H1 (cell line): ENCODE measurements around the gene NOC4L. TPM values are rescaled to one million over a fixed set of nuclear protein-coding genes. Genes with fewer than 3 reads are reported as not detected.

ENCODE experiments used
- CTCF ChIA-PET: fragments of 300-600 bp; sonication (Branson Sonifier 250); formaldehyde crosslinking; loops from one replicate; lab custom pipeline; 2021; ENCODE audit not compliant: partially characterized antibody; lab: Charles Lee
- POLR2A ChIA-PET: fragments of 300-600 bp; sonication (Branson Sonifier 250); formaldehyde crosslinking; loops from one replicate; lab custom pipeline; 2021; ENCODE audit warnings: inconsistent platforms; ENCODE audit not compliant: partially characterized antibody; lab: Charles Lee
- DNase-seq, 2 experiments: peaks; one replicate each; pipeline versions ENCODE4 v3.0.0 to v3.0.0-alpha.2; 2010 to 2022; ENCODE audit warnings: low spot score in 2 of 2, low read depth in 1 of 2, mixed read lengths in 1 of 2
- FAIRE-seq: peaks from 2 replicates; lab custom pipeline; 2011; peaks lifted over from hg19 to GRCh38; lab: Jason Lieb, UNC
- H2AFZ ChIP-seq: 2 replicates; pipeline ENCODE4 v1.8.1; 2012; ENCODE audit warnings: low read length, inconsistent platforms
- H2AK5ac ChIP-seq: 2 replicates; pipeline ENCODE4 v1.6.1; 2013; ENCODE audit warnings: low read depth, low read length
- H2BK120ac ChIP-seq: replicated peaks from 2 replicates; pipeline ENCODE3; 2013; ENCODE audit warnings: low read depth, low read length, inconsistent platforms
- H2BK12ac ChIP-seq: 2 replicates; pipeline ENCODE4 v1.6.1; 2013; ENCODE audit warnings: low read depth, low read length
- H2BK15ac ChIP-seq: 2 replicates; pipeline ENCODE4 v1.6.1; 2013; ENCODE audit warnings: low read length
- H2BK20ac ChIP-seq: 2 replicates; pipeline ENCODE4 v1.6.1; 2013; ENCODE audit warnings: low read length
- H2BK5ac ChIP-seq: 2 replicates; pipeline ENCODE4 v1.6.1; 2013; ENCODE audit warnings: low read depth, low read length
- H3K14ac ChIP-seq: 2 replicates; pipeline ENCODE4 v1.6.1; 2013; ENCODE audit warnings: inconsistent platforms; ENCODE audit not compliant: insufficient read length
- H3K18ac ChIP-seq: 2 replicates; pipeline ENCODE4 v1.6.1; 2013; ENCODE audit warnings: low read length; ENCODE audit errors: extremely low read depth
- H3K23ac ChIP-seq: 2 replicates; pipeline ENCODE4 v1.6.1; 2013; ENCODE audit warnings: inconsistent platforms; ENCODE audit not compliant: insufficient read length
- H3K23me2 ChIP-seq: 2 replicates; pipeline ENCODE4 v1.6.1; 2013; ENCODE audit warnings: low read depth, low read length
- H3K27ac ChIP-seq: 2 replicates; pipeline ENCODE4 v1.6.1; 2011; ENCODE audit warnings: low read depth, low read length, inconsistent platforms
- H3K27me3 ChIP-seq, 4 experiments: replicated peaks in 1 of 4; 1 replicate in 1 of 4; 2 replicates in 3 of 4; pipeline versions ENCODE4 v1.6.1 to v1.8.1; 2011 to 2013; ENCODE audit warnings: low read length in 3 of 4, mild to moderate bottlenecking in 3 of 4, inconsistent platforms in 2 of 4, mixed read lengths in 2 of 4, moderate library complexity in 1 of 4; ENCODE audit not compliant: control insufficient read depth in 3 of 4, insufficient read depth in 3 of 4; ENCODE audit errors: extremely low read depth in 1 of 4
- H3K36me3 ChIP-seq, 4 experiments: 2 replicates each; pipeline versions ENCODE4 v1.6.1 to v1.8.1; 2011 to 2013; ENCODE audit warnings: mild to moderate bottlenecking in 4 of 4, low read length in 3 of 4, moderate library complexity in 2 of 4, control low read depth in 1 of 4, inconsistent platforms in 1 of 4; ENCODE audit not compliant: insufficient read depth in 4 of 4, control insufficient read depth in 2 of 4
- H3K4ac ChIP-seq: replicated peaks from 2 replicates; pipeline ENCODE3; 2013; ENCODE audit warnings: low read length, low read depth, mixed read lengths, inconsistent platforms; ENCODE audit not compliant: insufficient read length
- H3K4me1 ChIP-seq, 4 experiments: replicated peaks in 1 of 4; 1 replicate in 1 of 4; 2 replicates in 3 of 4; pipeline versions ENCODE4 v1.6.1 to v1.8.1; 2011 to 2013; ENCODE audit warnings: low read length in 3 of 4, inconsistent platforms in 2 of 4, mixed read lengths in 1 of 4; ENCODE audit not compliant: insufficient read depth in 4 of 4, control insufficient read depth in 3 of 4
- H3K4me2 ChIP-seq, 2 experiments: 2 replicates each; pipeline versions ENCODE4 v1.6.1 to v1.8.1; 2011 to 2013; ENCODE audit warnings: low read depth in 2 of 2, low read length in 2 of 2, control low read depth in 1 of 2, inconsistent platforms in 1 of 2, mild to moderate bottlenecking in 1 of 2; ENCODE audit not compliant: insufficient read depth in 1 of 2
- H3K4me3 ChIP-seq, 4 experiments: fragments of 200-600, 300-600 bp in 1 of 4; sonication (generic), shearing (Covaris generic), sonication (Bioruptor Twin) in 1 of 4; 2 replicates each; pipeline versions ENCODE4 v1.5.1 to v1.8.1; 2011 to 2016; ENCODE audit warnings: low read length in 4 of 4, low read depth in 3 of 4, control low read depth in 2 of 4, inconsistent platforms in 2 of 4, mild to moderate bottlenecking in 2 of 4, mixed read lengths in 1 of 4, moderate library complexity in 1 of 4; ENCODE audit not compliant: insufficient read depth in 2 of 4; ENCODE audit errors: extremely low read depth in 1 of 4
- H3K56ac ChIP-seq: replicated peaks from 2 replicates; pipeline ENCODE3; 2013; ENCODE audit warnings: low read depth, mild to moderate bottlenecking, mixed read lengths, low read length, inconsistent platforms; ENCODE audit not compliant: insufficient read length
- H3K79me1 ChIP-seq: 2 replicates; pipeline ENCODE4 v1.6.1; 2013; ENCODE audit warnings: low read depth, low read length, control low read depth
- H3K79me2 ChIP-seq, 2 experiments: 2 replicates each; pipeline versions ENCODE4 v1.6.1 to v1.8.1; 2012 to 2013; ENCODE audit warnings: low read length in 2 of 2, mild to moderate bottlenecking in 2 of 2, inconsistent platforms in 1 of 2; ENCODE audit not compliant: insufficient read depth in 2 of 2, control insufficient read depth in 1 of 2
- H3K9ac ChIP-seq, 4 experiments: replicated peaks in 1 of 4; 1 replicate in 1 of 4; 2 replicates in 3 of 4; pipeline versions ENCODE4 v1.6.1 to v1.8.1; 2011 to 2013; ENCODE audit warnings: low read depth in 3 of 4, low read length in 3 of 4, control low read depth in 2 of 4, mild to moderate bottlenecking in 2 of 4, moderate library complexity in 2 of 4, inconsistent platforms in 1 of 4; ENCODE audit errors: extremely low read depth in 1 of 4
- H3K9me3 ChIP-seq, 2 experiments: 2 replicates each; pipeline versions ENCODE4 v1.6.1 to v1.8.1; 2012 to 2013; ENCODE audit warnings: mild to moderate bottlenecking in 2 of 2, moderate library complexity in 2 of 2, control low read depth in 1 of 2, inconsistent platforms in 1 of 2, low read depth in 1 of 2, low read length in 1 of 2, mixed read lengths in 1 of 2; ENCODE audit not compliant: insufficient read depth in 2 of 2
- H4K20me1 ChIP-seq, 2 experiments: replicated peaks in 1 of 2; 2 replicates each; pipeline versions ENCODE3 to v1.8.1; 2011 to 2013; ENCODE audit warnings: inconsistent platforms in 2 of 2, low read length in 2 of 2, mild to moderate bottlenecking in 1 of 2; ENCODE audit not compliant: insufficient read depth in 2 of 2, control insufficient read depth in 1 of 2
- H4K5ac ChIP-seq: 2 replicates; pipeline ENCODE4 v1.6.1; 2013; ENCODE audit warnings: low read length, low read depth, mixed read lengths, inconsistent platforms; ENCODE audit not compliant: insufficient read length
- H4K8ac ChIP-seq: 2 replicates; pipeline ENCODE4 v1.8.0; 2013; ENCODE audit warnings: mild to moderate bottlenecking, moderate library complexity, low read length, inconsistent platforms; ENCODE audit not compliant: insufficient read depth; ENCODE audit errors: extremely low read depth
- H4K91ac ChIP-seq: replicated peaks from 2 replicates; pipeline ENCODE3; 2013; ENCODE audit warnings: low read length, mixed read lengths, inconsistent platforms; ENCODE audit not compliant: insufficient read length
- BCL11A ChIP-seq, 2 experiments: IDR thresholded peaks; one replicate each; pipeline ENCODE4 v1.6.1; 2011; ENCODE audit warnings: low read depth in 2 of 2, low read length in 2 of 2, mild to moderate bottlenecking in 2 of 2
- EGR1 ChIP-seq: IDR thresholded peaks from 2 replicates; pipeline ENCODE4 v1.6.1; 2011; ENCODE audit warnings: low read depth, low read length, borderline replicate concordance
- HDAC6 ChIP-seq: IDR thresholded peaks from one replicate; pipeline ENCODE4 v1.7.1; 2012; ENCODE audit warnings: low read depth, mild to moderate bottlenecking, inconsistent platforms, low read length, moderate library complexity
- POLR2A ChIP-seq, 2 experiments: IDR thresholded peaks; 1 replicate in 1 of 2; 2 replicates in 1 of 2; pipeline ENCODE4 v1.6.1; 2011; ENCODE audit warnings: low read depth in 2 of 2, low read length in 2 of 2, mild to moderate bottlenecking in 2 of 2; ENCODE audit errors: control extremely low read depth in 1 of 2
- SP2 ChIP-seq: IDR thresholded peaks from 2 replicates; pipeline ENCODE4 v1.6.1; 2012; ENCODE audit warnings: mild to moderate bottlenecking, low read length, inconsistent platforms
- SP4 ChIP-seq: IDR thresholded peaks from 2 replicates; pipeline ENCODE4 v1.6.1; 2012; ENCODE audit warnings: low read length, inconsistent platforms
- WGBS, 2 experiments: shearing (Covaris generic) in 1 of 2; methylation state at CpG; one replicate each; pipeline versions ENCODE4 v1.1.6 to v1.1.7; 2013 to 2015; ENCODE audit warnings: low lambda C conversion rate in 2 of 2, mixed read lengths in 2 of 2, inconsistent platforms in 1 of 2, low coverage in 1 of 2, missing lambda C conversion rate in 1 of 2; ENCODE audit not compliant: insufficient replicate concordance in 2 of 2, insufficient coverage in 1 of 2, insufficient read length in 1 of 2; ENCODE audit errors: extremely low coverage in 1 of 2, missing lambda C conversion rate in 1 of 2; 5-methylcytosine and 5-hydroxymethylcytosine counted together
- polyA plus RNA-seq, 7 experiments: library from polyadenylated mRNA; depleted of rRNA in 3 of 7; stranded (reverse) in 5 of 7; unstranded in 2 of 7; fragments of >200 nt in 5 of 7; fragments of 200-250 nt in 2 of 7; gene quantifications; 1 replicate in 5 of 7; 2 replicates in 1 of 7; 4 replicates in 1 of 7; pipeline versions ENCODE4 v1.2.1 to v1.2.3, GENCODE V29; 2011 to 2013; ENCODE audit warnings: missing spikeins in 2 of 7, mixed read lengths in 2 of 7
- total RNA-seq: library from RNA; stranded (reverse); fragmentation: NEBNext Ultra II Directional; extraction: Animal tissue kit (Norgen Biotek cat#: 25700); gene quantifications from 2 replicates; pipeline ENCODE4 v1.2.1, GENCODE V29; 2021
- TF ChIP-seq, protein P1 (sequence below): IDR thresholded peaks from 2 replicates; pipeline ENCODE4 v1.6.1; 2012; ENCODE audit warnings: inconsistent platforms

Gene NOC4L
- total and polyA plus RNA-seq, 2 of the 8 experiments (the other 6 are each of a cell fraction or from before 2014, with no cell fraction given) = 26.8 to 40.3 TPM

DNA sequence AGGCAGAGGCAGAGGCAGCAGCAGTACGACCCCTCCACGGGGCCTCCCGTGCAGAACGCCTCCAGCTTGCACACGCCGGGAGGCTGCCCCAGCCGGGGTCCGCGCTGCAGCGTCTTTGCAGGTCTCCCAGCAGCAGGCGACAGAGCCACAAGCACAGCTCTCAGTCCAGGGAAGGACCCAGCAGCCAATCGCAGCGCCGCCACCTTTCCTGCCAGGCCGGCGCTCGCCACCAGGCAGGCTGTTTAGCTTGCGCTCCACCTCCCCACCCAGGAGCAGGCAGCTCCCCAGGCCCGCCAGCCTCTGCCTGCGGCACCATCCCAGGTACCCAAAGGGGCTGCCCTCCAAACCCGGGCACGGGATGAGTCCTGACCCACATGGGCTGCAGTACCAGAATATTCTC lies 25.4 kb upstream of the NOC4L start:
- no peak overlapping the region for H3K4ac ChIP-seq
- H4K91ac ChIP-seq = no peak overlapping the region
- CTCF ChIA-PET = interaction anchor here (1.3 kb wide), 1 partner anchor 32 kb away, joined by 5 read pairs; no protein-coding TSS in a partner anchor
- H3K27ac ChIP-seq = no peak overlapping the region
- no peaks in the 10 kb centered on the region for H3K27me3 ChIP-seq
- no peak overlapping the region for H2BK5ac ChIP-seq
- 95% methylated on average over 18 of the region's 22 CpGs; no CpG with 5 or more reads in 1 of the 2 experiments for WGBS, 2 experiments
- POLR2A ChIA-PET = interaction anchor here (0.6 kb wide), 1 partner anchor 19 kb away, joined by 3 read pairs; no protein-coding TSS in a partner anchor
- H3K23me2 ChIP-seq = peaks cover under 1% of the 10 kb centered on the region; the same call in 1 of the 2 replicates
- H3K79me2 ChIP-seq = no peaks in the 10 kb centered on the region
- no peak overlapping the region for H3K9ac ChIP-seq
- no peak overlapping the region for H2BK15ac ChIP-seq
- no peak overlapping the region for H4K5ac ChIP-seq
- H3K9me3 ChIP-seq = no peaks in the 10 kb centered on the region; a peak in 1 of 4 replicates
- H4K8ac ChIP-seq = no peak overlapping the region
- no peaks in the 10 kb centered on the region; a peak in 2 of 7 replicates for H3K4me1 ChIP-seq
- H3K79me1 ChIP-seq = no peaks in the 10 kb centered on the region
- FAIRE-seq (no peak), DNase-seq (no peak)
- no peak overlapping the region for H3K56ac ChIP-seq
- H2BK12ac ChIP-seq = no peak overlapping the region
- no peak overlapping the region for H2AK5ac ChIP-seq
- H2BK20ac ChIP-seq = no peak overlapping the region
- H3K4me2 ChIP-seq = no peak overlapping the region
- no peak overlapping the region for H3K23ac ChIP-seq
- no peak overlapping the region for H3K4me3 ChIP-seq
- TF ChIP-seq POLR2A (IDR thresholded peaks at IDR 0.05; ENCODE audit: control extremely low read depth in 1 of 2, low read depth in 2 of 2, low read length in 2 of 2) (no peak), SP4 (no peak), EGR1 (no peak), HDAC6 (no peak), SP2 (no peak), BCL11A (IDR thresholded peaks at IDR 0.05; ENCODE audit: low read depth in 2 of 2, low read length in 2 of 2) (no peak)
- TF ChIP-seq, protein P1, sequence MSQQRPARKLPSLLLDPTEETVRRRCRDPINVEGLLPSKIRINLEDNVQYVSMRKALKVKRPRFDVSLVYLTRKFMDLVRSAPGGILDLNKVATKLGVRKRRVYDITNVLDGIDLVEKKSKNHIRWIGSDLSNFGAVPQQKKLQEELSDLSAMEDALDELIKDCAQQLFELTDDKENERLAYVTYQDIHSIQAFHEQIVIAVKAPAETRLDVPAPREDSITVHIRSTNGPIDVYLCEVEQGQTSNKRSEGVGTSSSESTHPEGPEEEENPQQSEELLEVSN = no peak
- H2BK120ac ChIP-seq = no peak overlapping the region
- peaks cover 4 to 19% (median 15%) of the 10 kb centered on the region in 4 experiments; a peak in 6 of 8 replicates for H3K36me3 ChIP-seq
- no peak overlapping the region for H2AFZ ChIP-seq
- H3K14ac ChIP-seq = no peak overlapping the region
- H4K20me1 ChIP-seq = peaks cover 0 to 3% of the 10 kb centered on the region in 2 experiments
- H3K18ac ChIP-seq = no peak overlapping the region
